Stimulated activated CD4-positive, alpha-beta T cell treated with anti-CD3 and anti-CD28 coated beads, Interleukin-12 subunit alpha, Interleukin-12 subunit beta, amount 100 ng/mL, for 24 hours (primary cell): Measurements from ENCODE around the gene NME2.

Source experiments
- DNase-seq, 2 experiments: peaks; one replicate each; pipeline ENCODE4 v3.0.0-alpha.2; 2020; ENCODE audit warnings: low read depth in 2 of 2

NME2 gene

GRCh38 chr17:51200846-51201245, 34.6 kb downstream of the NME2 start:
- DNase-seq: no peak

- DNase-seq: no peak
Observed at GRCh38 chr17:51203838-51204237, 37.6 kb downstream of the NME2 start.

GRCh38 chr17:51214920-51215319, 48.7 kb downstream of the NME2 start:
- no peak for DNase-seq

GRCh38 chr17:51217946-51218345, 51.7 kb downstream of the NME2 start:
- no peak for DNase-seq

GRCh38 chr17:51221322-51221721, 55.1 kb downstream of the NME2 start:
- DNase-seq: no peak
